HepG2 (cell line): ENCODE data around the gene KBTBD3. TPM values are rescaled to one million over a fixed set of nuclear protein-coding genes. Genes with fewer than 3 reads are reported as not detected.
A peak's percentile ranks its signal among the peaks of the same experiment; 100 is the strongest.

Experiments
- CTCF ChIP-seq: sonication (generic); formaldehyde crosslinking; IDR thresholded peaks from 2 replicates; pipeline ENCODE4 v1.5.0; 2020; ENCODE audit warnings: mild to moderate bottlenecking, missing genetic modification reagents, moderate library complexity
- IKZF5 ChIP-seq: IDR thresholded peaks from 2 replicates; pipeline ENCODE4 v1.6.1; 2018; ENCODE audit warnings: missing genetic modification reagents, mild to moderate bottlenecking, missing compliant biosample characterization
- KLF13 ChIP-seq: sonication (generic); formaldehyde crosslinking; IDR thresholded peaks from 2 replicates; pipeline ENCODE4 v1.4.0; 2020; ENCODE audit warnings: mild to moderate bottlenecking, missing genetic modification reagents
- LRRFIP1 ChIP-seq: sonication (generic); formaldehyde crosslinking; conservative IDR thresholded peaks from 2 replicates; pipeline ENCODE4 v1.4.0; 2020; ENCODE audit warnings: missing genetic modification reagents
- NFKBIZ ChIP-seq: IDR thresholded peaks from 2 replicates; pipeline ENCODE4 v1.6.1; 2018; ENCODE audit warnings: missing genetic modification reagents, missing compliant biosample characterization
- NR0B2 ChIP-seq: sonication (generic); formaldehyde crosslinking; IDR thresholded peaks from 2 replicates; pipeline ENCODE4 v1.4.0; 2020; ENCODE audit warnings: mild to moderate bottlenecking, missing genetic modification reagents
- RBAK ChIP-seq: sonication (generic); formaldehyde crosslinking; IDR thresholded peaks from 2 replicates; pipeline ENCODE4 v1.5.1; 2020; ENCODE audit warnings: mild to moderate bottlenecking, missing genetic modification reagents
- ZBTB25 ChIP-seq: IDR thresholded peaks from 2 replicates; pipeline ENCODE4 v1.6.1; 2018; ENCODE audit warnings: missing genetic modification reagents
- ZFP36L1 ChIP-seq: sonication (generic); formaldehyde crosslinking; IDR thresholded peaks from 2 replicates; pipeline ENCODE4 v1.8.0; 2022; ENCODE audit warnings: mild to moderate bottlenecking, missing genetic modification reagents, moderate library complexity
- ZFP37 ChIP-seq: sonication (generic); formaldehyde crosslinking; IDR thresholded peaks from 2 replicates; pipeline ENCODE4 v1.4.0; 2020; ENCODE audit warnings: missing genetic modification reagents, borderline replicate concordance
- ZFP41 ChIP-seq: sonication (generic); formaldehyde crosslinking; IDR thresholded peaks from 2 replicates; pipeline ENCODE4 v1.4.0; 2020; ENCODE audit warnings: mild to moderate bottlenecking, missing genetic modification reagents, borderline replicate concordance
- ZMYM2 ChIP-seq: sonication (generic); formaldehyde crosslinking; IDR thresholded peaks from 2 replicates; pipeline ENCODE4 v1.8.0; 2022; ENCODE audit warnings: mild to moderate bottlenecking, missing genetic modification reagents
- ZNF205 ChIP-seq: IDR thresholded peaks from 2 replicates; pipeline ENCODE4 v1.6.1; 2018; ENCODE audit warnings: missing biosample characterization, missing genetic modification reagents
- ZNF34 ChIP-seq: sonication (generic); formaldehyde crosslinking; IDR thresholded peaks from 2 replicates; pipeline ENCODE4 v1.4.0; 2020; ENCODE audit warnings: mild to moderate bottlenecking, missing genetic modification reagents, borderline replicate concordance
- ZNF576 ChIP-seq: sonication (generic); formaldehyde crosslinking; IDR thresholded peaks from 2 replicates; pipeline ENCODE4 v1.4.0; 2020; ENCODE audit warnings: mild to moderate bottlenecking, missing genetic modification reagents
- ZNF644 ChIP-seq: IDR thresholded peaks from 2 replicates; pipeline ENCODE4 v1.6.1; 2016; ENCODE audit warnings: low read depth
- ZSCAN21 ChIP-seq: sonication (generic); formaldehyde crosslinking; IDR thresholded peaks from 2 replicates; pipeline ENCODE4 v1.8.0; 2022; ENCODE audit warnings: mild to moderate bottlenecking, missing genetic modification reagents, moderate library complexity, borderline replicate concordance
- polyA plus RNA-seq, 8 experiments: library from polyadenylated mRNA; depleted of rRNA in 3 of 8; stranded (reverse) in 7 of 8; unstranded in 1 of 8; fragments of >200 nt; fragmentation: Illumina TruSeq in 4 of 8; extraction: Trizol in 4 of 8; gene quantifications; 2 replicates each; pipeline versions ENCODE4 v1.2.1 to v1.2.3, GENCODE V29; 2011 to 2016; ENCODE audit warnings: low read depth in 4 of 8, missing spikeins in 1 of 8, mixed read lengths in 1 of 8; ENCODE audit not compliant: insufficient read depth in 1 of 8
- total RNA-seq, 5 experiments: library from RNA; depleted of rRNA; stranded (reverse); fragments of >200 nt; fragmentation: Illumina TruSeq; extraction: Trizol; gene quantifications; 2 replicates each; pipeline ENCODE4 v1.2.3, GENCODE V29; 2016; ENCODE audit warnings: low read depth in 1 of 5

KBTBD3 gene
- total and polyA plus RNA-seq, 2 of the 13 experiments (the other 11 are each of a cell fraction or from before 2014, with no cell fraction given), result 1.8 to 7.4 TPM

- TF ChIP-seq ZNF576 (CRISPR knock-in tag) (no peak), ZFP36L1 (no peak), RBAK (CRISPR knock-in tag) (no peak), ZFP37 (CRISPR knock-in tag) (no peak), NR0B2 (CRISPR knock-in tag) (no peak), ZFP41 (CRISPR knock-in tag) (no peak), CTCF (0 out of 2 replicates have a peak, but pooled peaks have one; percentile 7), ZNF34 (CRISPR knock-in tag) (peak; percentile 61; the same call in 1 of the 2 replicates), IKZF5 (CRISPR knock-in tag) (no peak), NFKBIZ (CRISPR knock-in tag) (no peak), ZBTB25 (CRISPR knock-in tag) (peak; percentile 35; the same call in 1 of the 2 replicates), KLF13 (no peak), ZSCAN21 (CRISPR knock-in tag) (no peak), ZMYM2 (CRISPR knock-in tag) (no peak), ZNF644 (peak; percentile 45; the same call in 1 of the 2 replicates), ZNF205 (CRISPR knock-in tag) (no peak), LRRFIP1 (CRISPR knock-in tag) (no peak)
Measured at GRCh38 chr11:106021967-106022794, 55.0 kb downstream of the KBTBD3 start, which contains the start of gene MSANTD4 (continued).
